OCI-LY3 (cell line): ENCODE results near the gene CCR3.

ENCODE experiments used
- EZH2phosphoT487 ChIP-seq: fragments of 200-600 bp; shearing (Covaris generic); IDR thresholded peaks from 2 replicates; pipeline ENCODE4 v1.6.1; 2018; ENCODE audit warnings: antibody characterized with exemption, mixed run types, low read depth
- TF ChIP-seq, protein P1 (sequence below): fragments of 200-600, 300-600 bp; sonication (generic); IDR thresholded peaks from 2 replicates; pipeline ENCODE4 v1.5.1; 2014; ENCODE audit warnings: antibody characterized with exemption, low read length, low read depth

GRCh38 chr3:46209053-46209452 is 33.2 kb upstream of the CCR3 start:
- TF ChIP-seq EZH2phosphoT487 = no peak
- TF ChIP-seq, protein P1, sequence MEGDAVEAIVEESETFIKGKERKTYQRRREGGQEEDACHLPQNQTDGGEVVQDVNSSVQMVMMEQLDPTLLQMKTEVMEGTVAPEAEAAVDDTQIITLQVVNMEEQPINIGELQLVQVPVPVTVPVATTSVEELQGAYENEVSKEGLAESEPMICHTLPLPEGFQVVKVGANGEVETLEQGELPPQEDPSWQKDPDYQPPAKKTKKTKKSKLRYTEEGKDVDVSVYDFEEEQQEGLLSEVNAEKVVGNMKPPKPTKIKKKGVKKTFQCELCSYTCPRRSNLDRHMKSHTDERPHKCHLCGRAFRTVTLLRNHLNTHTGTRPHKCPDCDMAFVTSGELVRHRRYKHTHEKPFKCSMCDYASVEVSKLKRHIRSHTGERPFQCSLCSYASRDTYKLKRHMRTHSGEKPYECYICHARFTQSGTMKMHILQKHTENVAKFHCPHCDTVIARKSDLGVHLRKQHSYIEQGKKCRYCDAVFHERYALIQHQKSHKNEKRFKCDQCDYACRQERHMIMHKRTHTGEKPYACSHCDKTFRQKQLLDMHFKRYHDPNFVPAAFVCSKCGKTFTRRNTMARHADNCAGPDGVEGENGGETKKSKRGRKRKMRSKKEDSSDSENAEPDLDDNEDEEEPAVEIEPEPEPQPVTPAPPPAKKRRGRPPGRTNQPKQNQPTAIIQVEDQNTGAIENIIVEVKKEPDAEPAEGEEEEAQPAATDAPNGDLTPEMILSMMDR = no peak
